Breast epithelium (tissue), 3 donors: ENCODE measurements around the gene HS3ST1.

Source experiments
- CTCF ChIP-seq, 3 donors: fragments of 450-650 bp; IDR thresholded peaks; one replicate each; pipeline ENCODE4 v1.5.1; 2016 to 2017; ENCODE audit warnings: antibody characterized with exemption in 3 of 3, mild to moderate bottlenecking in 3 of 3, moderate library complexity in 3 of 3
- POLR2A ChIP-seq: fragments of 450-650 bp; IDR thresholded peaks from one replicate; pipeline ENCODE4 v1.6.1; 2016; ENCODE audit warnings: antibody characterized with exemption, mild to moderate bottlenecking, moderate library complexity

GRCh38 chr4:11415409-11416070, 13.2 kb downstream of the HS3ST1 start:
- no peak for TF ChIP-seq CTCF (IDR thresholded peaks at IDR 0.05)
- TF ChIP-seq POLR2A, result no peak
